HepG2 (cell line): ENCODE data around the gene GPR62. TPM values are rescaled to one million over a fixed set of nuclear protein-coding genes. Genes with fewer than 3 reads are reported as not detected.

Experiments used
- EP300 ChIP-seq, 3 experiments: sonication (generic) in 1 of 3; formaldehyde crosslinking in 1 of 3; IDR thresholded peaks; 2 replicates each; pipeline versions ENCODE4 v1.5.1 to v1.6.1; 2011 to 2020; ENCODE audit warnings: low read depth in 2 of 3, low read length in 2 of 3, borderline replicate concordance in 1 of 3, improper control_type of control experiment in 1 of 3, mild to moderate bottlenecking in 1 of 3, missing genetic modification reagents in 1 of 3, moderate library complexity in 1 of 3
- ETV5 ChIP-seq: IDR thresholded peaks from 2 replicates; pipeline ENCODE4 v1.6.1; 2018; ENCODE audit warnings: missing biosample characterization, missing genetic modification reagents, inconsistent platforms, borderline replicate concordance
- GPN1 ChIP-seq: sonication (generic); formaldehyde crosslinking; IDR thresholded peaks from 2 replicates; pipeline ENCODE4 v1.5.1; 2020; ENCODE audit warnings: missing genetic modification reagents, borderline replicate concordance
- HNRNPH1 ChIP-seq: fragments of 200-400 bp; formaldehyde crosslinking; optimal IDR thresholded peaks from 2 replicates; pipeline ENCODE3; 2017; ENCODE audit warnings: mild to moderate bottlenecking, low read depth, low read length
- POLR2G ChIP-seq: fragments of 200-400 bp; formaldehyde crosslinking; IDR thresholded peaks from 2 replicates; pipeline ENCODE4 v1.6.1; 2018; ENCODE audit warnings: mild to moderate bottlenecking, low read depth, low read length, moderate library complexity
- RFXANK ChIP-seq: IDR thresholded peaks from 2 replicates; pipeline ENCODE4 v1.6.1; 2016
- TAF1 ChIP-seq: sonication (generic); formaldehyde crosslinking; IDR thresholded peaks from 2 replicates; pipeline ENCODE4 v1.4.0; 2020; ENCODE audit warnings: missing genetic modification reagents
- ZNF234 ChIP-seq: sonication (generic); formaldehyde crosslinking; conservative IDR thresholded peaks from 2 replicates; pipeline ENCODE4 v1.5.1; 2020; ENCODE audit warnings: mild to moderate bottlenecking, missing genetic modification reagents
- ZNF652 ChIP-seq: IDR thresholded peaks from 2 replicates; pipeline ENCODE4 v1.6.1; 2016; ENCODE audit warnings: low read depth, borderline replicate concordance
- ZNF678 ChIP-seq: sonication (generic); formaldehyde crosslinking; IDR thresholded peaks from 2 replicates; pipeline ENCODE4 v1.4.0; 2020; ENCODE audit warnings: mild to moderate bottlenecking, missing genetic modification reagents
- ZNF782 ChIP-seq: sonication (generic); formaldehyde crosslinking; IDR thresholded peaks from 2 replicates; pipeline ENCODE4 v1.4.0; 2020; ENCODE audit warnings: missing genetic modification reagents, mild to moderate bottlenecking, borderline replicate concordance
- polyA plus RNA-seq, 8 experiments: library from polyadenylated mRNA; depleted of rRNA in 3 of 8; stranded (reverse) in 7 of 8; unstranded in 1 of 8; fragments of >200 nt; fragmentation: Illumina TruSeq in 4 of 8; extraction: Trizol in 4 of 8; gene quantifications; 2 replicates each; pipeline versions ENCODE4 v1.2.1 to v1.2.3, GENCODE V29; 2011 to 2016; ENCODE audit warnings: low read depth in 4 of 8, missing spikeins in 1 of 8, mixed read lengths in 1 of 8; ENCODE audit not compliant: insufficient read depth in 1 of 8
- total RNA-seq, 5 experiments: library from RNA; depleted of rRNA; stranded (reverse); fragments of >200 nt; fragmentation: Illumina TruSeq; extraction: Trizol; gene quantifications; 2 replicates each; pipeline ENCODE4 v1.2.3, GENCODE V29; 2016; ENCODE audit warnings: low read depth in 1 of 5
- TF ChIP-seq, protein P1 (sequence below): sonication (generic); formaldehyde crosslinking; IDR thresholded peaks from 2 replicates; pipeline ENCODE4 v1.4.0; 2020; ENCODE audit warnings: missing genetic modification reagents
- TF ChIP-seq, protein P2 (sequence below): IDR thresholded peaks from 2 replicates; pipeline ENCODE4 v1.6.1; 2016; ENCODE audit warnings: missing biosample characterization, missing genetic modification reagents, low read depth
- TF ChIP-seq, protein P3 (sequence below): sonication (generic); formaldehyde crosslinking; IDR thresholded peaks from 2 replicates; pipeline ENCODE4 v1.8.0; 2023; ENCODE audit warnings: mild to moderate bottlenecking, missing genetic modification reagents
- TF ChIP-seq, protein P4 (sequence below): sonication (generic); formaldehyde crosslinking; IDR thresholded peaks from 2 replicates; pipeline ENCODE4 v1.4.0; 2020; ENCODE audit warnings: missing genetic modification reagents, borderline replicate concordance
- TF ChIP-seq, protein P5 (sequence below): sonication (generic); formaldehyde crosslinking; IDR thresholded peaks from 2 replicates; pipeline ENCODE4 v1.5.0; 2020; ENCODE audit warnings: missing genetic modification reagents, mild to moderate bottlenecking, borderline replicate concordance

The GPR62 gene
- total and polyA plus RNA-seq, 2 of the 13 experiments (the other 11 are each of a cell fraction or from before 2014, with no cell fraction given), result not detected

DNA sequence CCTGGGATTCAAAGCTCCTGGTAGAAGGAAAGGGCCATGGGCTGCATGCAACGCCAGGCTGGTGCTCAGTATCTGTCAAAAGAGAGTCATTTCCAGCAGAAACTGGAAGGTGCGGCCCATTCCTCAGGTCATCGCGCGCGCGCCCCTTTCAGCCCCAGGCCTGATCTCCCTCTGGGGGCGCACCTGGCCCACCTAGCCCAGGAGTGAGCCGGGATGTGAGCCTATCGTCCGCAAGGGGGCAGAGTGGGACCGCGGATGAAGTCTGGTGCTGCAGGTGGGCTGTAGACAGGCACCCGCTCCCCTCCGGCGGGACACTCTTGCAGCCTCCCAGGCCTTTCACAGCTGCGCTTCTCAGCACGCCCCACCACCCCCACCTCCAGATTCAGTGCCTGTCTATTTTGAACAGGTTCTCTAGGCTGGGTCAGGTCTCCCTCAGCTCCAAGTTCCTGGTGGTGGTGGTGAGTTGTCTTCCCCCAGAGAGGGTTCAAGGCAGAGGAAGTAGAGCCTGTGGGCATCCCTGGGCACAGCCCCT, 46.3 kb downstream of the GPR62 start (continued):
- TF ChIP-seq ETV5, result 0 out of 2 replicates have a peak, but pooled peaks have one; percentile 25
- TF ChIP-seq, protein P1, sequence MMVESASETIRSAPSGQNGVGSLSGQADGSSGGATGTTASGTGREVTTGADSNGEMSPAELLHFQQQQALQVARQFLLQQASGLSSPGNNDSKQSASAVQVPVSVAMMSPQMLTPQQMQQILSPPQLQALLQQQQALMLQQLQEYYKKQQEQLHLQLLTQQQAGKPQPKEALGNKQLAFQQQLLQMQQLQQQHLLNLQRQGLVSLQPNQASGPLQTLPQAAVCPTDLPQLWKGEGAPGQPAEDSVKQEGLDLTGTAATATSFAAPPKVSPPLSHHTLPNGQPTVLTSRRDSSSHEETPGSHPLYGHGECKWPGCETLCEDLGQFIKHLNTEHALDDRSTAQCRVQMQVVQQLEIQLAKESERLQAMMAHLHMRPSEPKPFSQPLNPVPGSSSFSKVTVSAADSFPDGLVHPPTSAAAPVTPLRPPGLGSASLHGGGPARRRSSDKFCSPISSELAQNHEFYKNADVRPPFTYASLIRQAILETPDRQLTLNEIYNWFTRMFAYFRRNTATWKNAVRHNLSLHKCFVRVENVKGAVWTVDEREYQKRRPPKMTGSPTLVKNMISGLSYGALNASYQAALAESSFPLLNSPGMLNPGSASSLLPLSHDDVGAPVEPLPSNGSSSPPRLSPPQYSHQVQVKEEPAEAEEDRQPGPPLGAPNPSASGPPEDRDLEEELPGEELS (CRISPR knock-in tag), result peak; percentile 31; the same call in 1 of the 2 replicates
- TF ChIP-seq EP300 (IDR thresholded peaks at IDR 0.05; ENCODE audit: low read depth in 2 of 2, low read length in 2 of 2), result no peak
- no peak for TF ChIP-seq EP300 (CRISPR knock-in tag; IDR thresholded peaks at IDR 0.05; ENCODE audit: borderline replicate concordance)
- TF ChIP-seq, protein P2, sequence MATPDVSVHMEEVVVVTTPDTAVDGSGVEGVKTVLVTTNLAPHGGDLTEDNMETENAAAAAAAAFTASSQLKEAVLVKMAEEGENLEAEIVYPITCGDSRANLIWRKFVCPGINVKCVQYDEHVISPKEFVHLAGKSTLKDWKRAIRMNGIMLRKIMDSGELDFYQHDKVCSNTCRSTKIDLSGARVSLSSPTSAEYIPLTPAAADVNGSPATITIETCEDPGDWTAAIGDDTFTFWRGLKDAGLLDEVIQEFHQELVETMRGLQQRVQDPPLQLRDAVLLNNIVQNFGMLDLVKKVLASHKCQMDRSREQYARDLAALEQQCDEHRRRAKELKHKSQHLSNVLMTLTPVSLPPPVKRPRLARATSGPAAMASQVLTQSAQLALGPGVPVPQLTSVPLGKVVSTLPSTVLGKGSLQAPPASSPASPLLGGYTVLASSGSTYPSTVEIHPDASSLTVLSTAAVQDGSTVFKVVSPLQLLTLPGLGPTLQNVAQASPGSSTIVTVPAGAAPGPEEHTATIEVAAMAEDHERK, result no peak
- TF ChIP-seq TAF1 (CRISPR knock-in tag), result 0 out of 2 replicates have a peak, but pooled peaks have one; percentile 23
- TF ChIP-seq ZNF234 (CRISPR knock-in tag), result no peak
- TF ChIP-seq, protein P3, sequence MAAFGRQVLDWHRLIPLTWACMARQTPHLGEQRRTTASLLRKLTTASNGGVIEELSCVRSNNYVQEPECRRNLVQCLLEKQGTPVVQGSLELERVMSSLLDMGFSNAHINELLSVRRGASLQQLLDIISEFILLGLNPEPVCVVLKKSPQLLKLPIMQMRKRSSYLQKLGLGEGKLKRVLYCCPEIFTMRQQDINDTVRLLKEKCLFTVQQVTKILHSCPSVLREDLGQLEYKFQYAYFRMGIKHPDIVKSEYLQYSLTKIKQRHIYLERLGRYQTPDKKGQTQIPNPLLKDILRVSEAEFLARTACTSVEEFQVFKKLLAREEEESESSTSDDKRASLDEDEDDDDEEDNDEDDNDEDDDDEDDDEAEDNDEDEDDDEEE (CRISPR knock-in tag), result no peak
- no peak for TF ChIP-seq ZNF678 (CRISPR knock-in tag)
- no peak for TF ChIP-seq HNRNPH1
- peak; percentile 33; the same call in 1 of the 2 replicates for TF ChIP-seq ZNF782 (CRISPR knock-in tag)
- TF ChIP-seq RFXANK (CRISPR knock-in tag), result 0 out of 2 replicates have a peak, but pooled peaks have one; percentile 52
- peak; percentile 22; the same call in 1 of the 2 replicates for TF ChIP-seq ZNF652 (CRISPR knock-in tag)
- TF ChIP-seq, protein P4, sequence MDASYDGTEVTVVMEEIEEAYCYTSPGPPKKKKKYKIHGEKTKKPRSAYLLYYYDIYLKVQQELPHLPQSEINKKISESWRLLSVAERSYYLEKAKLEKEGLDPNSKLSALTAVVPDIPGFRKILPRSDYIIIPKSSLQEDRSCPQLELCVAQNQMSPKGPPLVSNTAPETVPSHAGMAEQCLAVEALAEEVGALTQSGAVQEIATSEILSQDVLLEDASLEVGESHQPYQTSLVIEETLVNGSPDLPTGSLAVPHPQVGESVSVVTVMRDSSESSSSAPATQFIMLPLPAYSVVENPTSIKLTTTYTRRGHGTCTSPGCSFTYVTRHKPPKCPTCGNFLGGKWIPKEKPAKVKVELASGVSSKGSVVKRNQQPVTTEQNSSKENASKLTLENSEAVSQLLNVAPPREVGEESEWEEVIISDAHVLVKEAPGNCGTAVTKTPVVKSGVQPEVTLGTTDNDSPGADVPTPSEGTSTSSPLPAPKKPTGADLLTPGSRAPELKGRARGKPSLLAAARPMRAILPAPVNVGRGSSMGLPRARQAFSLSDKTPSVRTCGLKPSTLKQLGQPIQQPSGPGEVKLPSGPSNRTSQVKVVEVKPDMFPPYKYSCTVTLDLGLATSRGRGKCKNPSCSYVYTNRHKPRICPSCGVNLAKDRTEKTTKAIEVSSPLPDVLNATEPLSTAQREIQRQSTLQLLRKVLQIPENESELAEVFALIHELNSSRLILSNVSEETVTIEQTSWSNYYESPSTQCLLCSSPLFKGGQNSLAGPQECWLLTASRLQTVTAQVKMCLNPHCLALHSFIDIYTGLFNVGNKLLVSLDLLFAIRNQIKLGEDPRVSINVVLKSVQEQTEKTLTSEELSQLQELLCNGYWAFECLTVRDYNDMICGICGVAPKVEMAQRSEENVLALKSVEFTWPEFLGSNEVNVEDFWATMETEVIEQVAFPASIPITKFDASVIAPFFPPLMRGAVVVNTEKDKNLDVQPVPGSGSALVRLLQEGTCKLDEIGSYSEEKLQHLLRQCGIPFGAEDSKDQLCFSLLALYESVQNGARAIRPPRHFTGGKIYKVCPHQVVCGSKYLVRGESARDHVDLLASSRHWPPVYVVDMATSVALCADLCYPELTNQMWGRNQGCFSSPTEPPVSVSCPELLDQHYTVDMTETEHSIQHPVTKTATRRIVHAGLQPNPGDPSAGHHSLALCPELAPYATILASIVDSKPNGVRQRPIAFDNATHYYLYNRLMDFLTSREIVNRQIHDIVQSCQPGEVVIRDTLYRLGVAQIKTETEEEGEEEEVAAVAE (CRISPR knock-in tag), result no peak
- TF ChIP-seq, protein P5, sequence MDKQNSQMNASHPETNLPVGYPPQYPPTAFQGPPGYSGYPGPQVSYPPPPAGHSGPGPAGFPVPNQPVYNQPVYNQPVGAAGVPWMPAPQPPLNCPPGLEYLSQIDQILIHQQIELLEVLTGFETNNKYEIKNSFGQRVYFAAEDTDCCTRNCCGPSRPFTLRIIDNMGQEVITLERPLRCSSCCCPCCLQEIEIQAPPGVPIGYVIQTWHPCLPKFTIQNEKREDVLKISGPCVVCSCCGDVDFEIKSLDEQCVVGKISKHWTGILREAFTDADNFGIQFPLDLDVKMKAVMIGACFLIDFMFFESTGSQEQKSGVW, result no peak
- no peak for TF ChIP-seq POLR2G
- no peak for TF ChIP-seq GPN1
